Measurements from ENCODE around the gene TBXAS1.

DNA sequence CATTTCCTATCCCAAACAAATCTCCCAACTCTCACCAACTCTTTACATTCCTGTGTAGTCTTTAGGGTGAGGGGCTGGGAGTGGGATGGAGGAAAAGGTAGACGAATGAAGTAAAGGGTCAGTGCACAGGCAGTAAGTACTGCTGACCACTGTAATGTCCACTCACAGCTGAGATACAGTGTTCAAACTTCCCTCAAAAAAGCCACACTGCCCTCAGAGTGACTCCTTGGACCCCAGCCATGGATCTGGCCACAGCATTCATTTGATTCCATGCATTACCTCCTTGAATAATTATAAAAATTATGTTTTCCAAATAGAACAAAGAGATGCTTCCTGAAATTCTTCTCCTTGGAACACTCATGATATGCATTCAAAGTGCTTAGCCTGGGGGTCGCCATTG, 31.5 kb upstream of the TBXAS1 start:
- TF ChIP-seq POLR2A (IDR thresholded peaks at IDR 0.05; ENCODE audit: low read length), result no peak
- TF ChIP-seq GATA1 (IDR thresholded peaks at IDR 0.05; ENCODE audit: low read depth, low read length), result no peak

Measured in erythroblast (primary cell).